HepG2 (cell line): Measurements from ENCODE around the gene APIP. TPM values are rescaled to one million over a fixed set of nuclear protein-coding genes. Genes with fewer than 3 reads are reported as not detected.

ENCODE experiments used
- ADNP ChIP-seq: sonication (generic); formaldehyde crosslinking; IDR thresholded peaks from 2 replicates; pipeline ENCODE4 v1.4.0; 2020; ENCODE audit warnings: missing genetic modification reagents
- AGO1 ChIP-seq: fragments of 200-400 bp; formaldehyde crosslinking; IDR thresholded peaks from 2 replicates; pipeline ENCODE4 v1.6.1; 2017; ENCODE audit warnings: mild to moderate bottlenecking, low read depth, low read length, moderate library complexity; ENCODE audit not compliant: poor library complexity, severe bottlenecking
- AGO2 ChIP-seq: fragments of 200-400 bp; formaldehyde crosslinking; optimal IDR thresholded peaks from 2 replicates; pipeline ENCODE3; 2017; ENCODE audit warnings: mild to moderate bottlenecking, low read depth, low read length, moderate library complexity
- HMG20A ChIP-seq: IDR thresholded peaks from 2 replicates; pipeline ENCODE4 v1.6.1; 2016; ENCODE audit warnings: borderline replicate concordance
- MAZ ChIP-seq, 2 experiments: sonication (generic) in 1 of 2; formaldehyde crosslinking in 1 of 2; IDR thresholded peaks; 2 replicates each; pipeline versions ENCODE4 v1.5.0 to v1.6.1; 2012 to 2020; ENCODE audit warnings: low read depth in 2 of 2, mild to moderate bottlenecking in 2 of 2, borderline replicate concordance in 1 of 2, improper control_type of control experiment in 1 of 2, low read length in 1 of 2, missing genetic modification reagents in 1 of 2, moderate library complexity in 1 of 2
- PHB2 ChIP-seq: fragments of 450-650 bp; IDR thresholded peaks from 2 replicates; pipeline ENCODE4 v1.6.1; 2018; ENCODE audit not compliant: partially characterized antibody
- SCMH1 ChIP-seq: sonication (generic); formaldehyde crosslinking; IDR thresholded peaks from 2 replicates; pipeline ENCODE4 v1.9.0; 2021; ENCODE audit warnings: missing genetic modification reagents, mild to moderate bottlenecking, borderline replicate concordance
- SNAI1 ChIP-seq: sonication (generic); formaldehyde crosslinking; IDR thresholded peaks from 2 replicates; pipeline ENCODE4 v1.5.0; 2020; ENCODE audit warnings: mild to moderate bottlenecking, missing genetic modification reagents, borderline replicate concordance
- ZFP90 ChIP-seq: sonication (generic); formaldehyde crosslinking; IDR thresholded peaks from 2 replicates; pipeline ENCODE4 v1.8.0; 2022; ENCODE audit warnings: missing genetic modification reagents, mild to moderate bottlenecking, inconsistent platforms, borderline replicate concordance
- ZFP91 ChIP-seq: sonication (generic); formaldehyde crosslinking; IDR thresholded peaks from 2 replicates; pipeline ENCODE4 v1.9.0; 2022; ENCODE audit warnings: missing genetic modification reagents, mild to moderate bottlenecking, borderline replicate concordance
- ZNF101 ChIP-seq: sonication (generic); formaldehyde crosslinking; IDR thresholded peaks from 2 replicates; pipeline ENCODE4 v1.4.0; 2020; ENCODE audit warnings: mild to moderate bottlenecking, low read depth, missing genetic modification reagents, borderline replicate concordance
- ZNF17 ChIP-seq: sonication (generic); formaldehyde crosslinking; IDR thresholded peaks from 2 replicates; pipeline ENCODE4 v1.5.0; 2020; ENCODE audit warnings: mild to moderate bottlenecking, missing genetic modification reagents
- ZNF460 ChIP-seq: sonication (generic); formaldehyde crosslinking; IDR thresholded peaks from 2 replicates; pipeline ENCODE4 v1.5.1; 2020; ENCODE audit warnings: missing genetic modification reagents, mild to moderate bottlenecking, borderline replicate concordance
- ZNF510 ChIP-seq: sonication (generic); formaldehyde crosslinking; IDR thresholded peaks from 2 replicates; pipeline ENCODE4 v1.4.0; 2020; ENCODE audit warnings: low read depth, mild to moderate bottlenecking, missing genetic modification reagents
- ZNF574 ChIP-seq: sonication (generic); formaldehyde crosslinking; IDR thresholded peaks from 2 replicates; pipeline ENCODE4 v1.4.0; 2020; ENCODE audit warnings: missing genetic modification reagents
- ZNF703 ChIP-seq: sonication (generic); formaldehyde crosslinking; IDR thresholded peaks from 2 replicates; pipeline ENCODE4 v1.5.1; 2020; ENCODE audit warnings: missing genetic modification reagents, mild to moderate bottlenecking, moderate library complexity, borderline replicate concordance
- ZNF772 ChIP-seq: sonication (generic); formaldehyde crosslinking; IDR thresholded peaks from 2 replicates; pipeline ENCODE4 v1.5.0; 2020; ENCODE audit warnings: mild to moderate bottlenecking, missing genetic modification reagents
- polyA plus RNA-seq, 8 experiments: library from polyadenylated mRNA; depleted of rRNA in 3 of 8; stranded (reverse) in 7 of 8; unstranded in 1 of 8; fragments of >200 nt; fragmentation: Illumina TruSeq in 4 of 8; extraction: Trizol in 4 of 8; gene quantifications; 2 replicates each; pipeline versions ENCODE4 v1.2.1 to v1.2.3, GENCODE V29; 2011 to 2016; ENCODE audit warnings: low read depth in 4 of 8, missing spikeins in 1 of 8, mixed read lengths in 1 of 8; ENCODE audit not compliant: insufficient read depth in 1 of 8
- total RNA-seq, 5 experiments: library from RNA; depleted of rRNA; stranded (reverse); fragments of >200 nt; fragmentation: Illumina TruSeq; extraction: Trizol; gene quantifications; 2 replicates each; pipeline ENCODE4 v1.2.3, GENCODE V29; 2016; ENCODE audit warnings: low read depth in 1 of 5
- TF ChIP-seq, protein P1 (sequence below): sonication (generic); formaldehyde crosslinking; IDR thresholded peaks from 2 replicates; pipeline ENCODE4 v1.4.0; 2020; ENCODE audit warnings: missing genetic modification reagents, borderline replicate concordance

The APIP gene
- total and polyA plus RNA-seq, 2 of the 13 experiments (the other 11 are each of a cell fraction or from before 2014, with no cell fraction given) = 16.9 to 31.0 TPM

DNA sequence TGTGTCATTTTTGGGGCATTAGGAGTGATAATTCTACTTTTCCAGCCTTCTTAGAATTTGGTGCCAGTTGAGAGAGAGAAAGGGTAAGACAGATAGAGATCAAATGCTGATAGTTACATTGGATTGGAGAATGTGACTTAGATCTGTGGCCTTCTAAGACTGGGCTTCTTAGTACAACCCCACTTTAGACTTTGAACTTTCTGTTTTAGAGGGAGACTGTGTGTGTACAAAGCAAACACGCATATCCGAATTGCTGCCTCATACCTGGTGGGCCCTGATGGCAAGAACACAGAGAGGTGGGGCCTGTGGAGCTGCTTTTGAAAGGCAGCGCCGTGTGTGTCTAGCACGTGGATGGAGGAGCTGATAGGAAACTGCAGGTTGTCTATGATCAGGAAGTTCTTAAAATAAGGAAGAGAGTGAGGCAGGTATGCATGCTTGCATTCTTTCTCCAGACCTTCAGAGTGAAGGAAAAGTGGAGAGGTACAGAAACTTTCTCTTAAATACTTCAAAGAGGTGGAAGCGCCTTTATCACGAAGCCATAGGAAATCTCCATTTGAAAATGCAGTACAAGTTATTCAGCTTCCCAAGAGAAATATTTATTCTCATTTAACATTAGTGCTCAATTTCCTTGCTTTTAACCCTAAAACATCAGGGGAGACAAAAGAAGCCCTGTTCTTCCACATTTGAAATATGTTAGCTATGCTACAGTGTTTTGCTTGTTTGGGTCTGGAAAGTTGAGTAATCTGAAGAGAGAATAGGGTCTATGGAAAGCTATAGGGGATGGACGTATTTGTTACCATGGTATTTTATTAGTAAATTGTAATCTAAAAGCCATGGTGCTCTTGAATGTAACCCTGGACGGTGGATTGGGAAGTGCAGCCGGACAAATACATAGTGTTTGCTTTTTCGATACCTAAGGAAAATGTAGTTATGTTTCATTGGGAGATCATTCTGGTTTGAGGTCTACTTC is 13.9 kb upstream of the APIP start (continued):
- TF ChIP-seq ZFP90 (CRISPR knock-in tag) = no peak
- no peak for TF ChIP-seq MAZ (IDR thresholded peaks at IDR 0.05; ENCODE audit: borderline replicate concordance, low read depth, low read length)
- TF ChIP-seq MAZ (CRISPR knock-in tag; IDR thresholded peaks at IDR 0.05; ENCODE audit: low read depth) = peak; percentile 58; the same call in 1 of the 2 replicates
- TF ChIP-seq SNAI1 = no peak
- peak; percentile 92; the same call in 1 of the 2 replicates for TF ChIP-seq HMG20A (CRISPR knock-in tag)
- TF ChIP-seq ADNP = no peak
- no peak for TF ChIP-seq ZNF17
- TF ChIP-seq SCMH1 (CRISPR knock-in tag) = no peak
- TF ChIP-seq ZNF510 (CRISPR knock-in tag) = no peak
- TF ChIP-seq PHB2 = no peak
- TF ChIP-seq AGO2 = no peak
- TF ChIP-seq, protein P1, sequence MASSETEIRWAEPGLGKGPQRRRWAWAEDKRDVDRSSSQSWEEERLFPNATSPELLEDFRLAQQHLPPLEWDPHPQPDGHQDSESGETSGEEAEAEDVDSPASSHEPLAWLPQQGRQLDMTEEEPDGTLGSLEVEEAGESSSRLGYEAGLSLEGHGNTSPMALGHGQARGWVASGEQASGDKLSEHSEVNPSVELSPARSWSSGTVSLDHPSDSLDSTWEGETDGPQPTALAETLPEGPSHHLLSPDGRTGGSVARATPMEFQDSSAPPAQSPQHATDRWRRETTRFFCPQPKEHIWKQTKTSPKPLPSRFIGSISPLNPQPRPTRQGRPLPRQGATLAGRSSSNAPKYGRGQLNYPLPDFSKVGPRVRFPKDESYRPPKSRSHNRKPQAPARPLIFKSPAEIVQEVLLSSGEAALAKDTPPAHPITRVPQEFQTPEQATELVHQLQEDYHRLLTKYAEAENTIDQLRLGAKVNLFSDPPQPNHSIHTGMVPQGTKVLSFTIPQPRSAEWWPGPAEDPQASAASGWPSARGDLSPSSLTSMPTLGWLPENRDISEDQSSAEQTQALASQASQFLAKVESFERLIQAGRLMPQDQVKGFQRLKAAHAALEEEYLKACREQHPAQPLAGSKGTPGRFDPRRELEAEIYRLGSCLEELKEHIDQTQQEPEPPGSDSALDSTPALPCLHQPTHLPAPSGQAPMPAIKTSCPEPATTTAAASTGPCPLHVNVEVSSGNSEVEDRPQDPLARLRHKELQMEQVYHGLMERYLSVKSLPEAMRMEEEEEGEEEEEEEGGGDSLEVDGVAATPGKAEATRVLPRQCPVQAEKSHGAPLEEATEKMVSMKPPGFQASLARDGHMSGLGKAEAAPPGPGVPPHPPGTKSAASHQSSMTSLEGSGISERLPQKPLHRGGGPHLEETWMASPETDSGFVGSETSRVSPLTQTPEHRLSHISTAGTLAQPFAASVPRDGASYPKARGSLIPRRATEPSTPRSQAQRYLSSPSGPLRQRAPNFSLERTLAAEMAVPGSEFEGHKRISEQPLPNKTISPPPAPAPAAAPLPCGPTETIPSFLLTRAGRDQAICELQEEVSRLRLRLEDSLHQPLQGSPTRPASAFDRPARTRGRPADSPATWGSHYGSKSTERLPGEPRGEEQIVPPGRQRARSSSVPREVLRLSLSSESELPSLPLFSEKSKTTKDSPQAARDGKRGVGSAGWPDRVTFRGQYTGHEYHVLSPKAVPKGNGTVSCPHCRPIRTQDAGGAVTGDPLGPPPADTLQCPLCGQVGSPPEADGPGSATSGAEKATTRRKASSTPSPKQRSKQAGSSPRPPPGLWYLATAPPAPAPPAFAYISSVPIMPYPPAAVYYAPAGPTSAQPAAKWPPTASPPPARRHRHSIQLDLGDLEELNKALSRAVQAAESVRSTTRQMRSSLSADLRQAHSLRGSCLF (CRISPR knock-in tag) = no peak; the same call in 1 of the 2 replicates
- TF ChIP-seq ZNF574 (CRISPR knock-in tag) = peak; percentile 89
- TF ChIP-seq ZNF703 = no peak
- peak; percentile 36; the same call in 1 of the 2 replicates for TF ChIP-seq ZFP91 (CRISPR knock-in tag)
- TF ChIP-seq ZNF772 (CRISPR knock-in tag) = peak; percentile 85
- TF ChIP-seq AGO1 = no peak
- no peak for TF ChIP-seq ZNF101
- no peak for TF ChIP-seq ZNF460 (CRISPR knock-in tag)
